ENCODE measurements around the gene MANF.

Gene MANF

DNA sequence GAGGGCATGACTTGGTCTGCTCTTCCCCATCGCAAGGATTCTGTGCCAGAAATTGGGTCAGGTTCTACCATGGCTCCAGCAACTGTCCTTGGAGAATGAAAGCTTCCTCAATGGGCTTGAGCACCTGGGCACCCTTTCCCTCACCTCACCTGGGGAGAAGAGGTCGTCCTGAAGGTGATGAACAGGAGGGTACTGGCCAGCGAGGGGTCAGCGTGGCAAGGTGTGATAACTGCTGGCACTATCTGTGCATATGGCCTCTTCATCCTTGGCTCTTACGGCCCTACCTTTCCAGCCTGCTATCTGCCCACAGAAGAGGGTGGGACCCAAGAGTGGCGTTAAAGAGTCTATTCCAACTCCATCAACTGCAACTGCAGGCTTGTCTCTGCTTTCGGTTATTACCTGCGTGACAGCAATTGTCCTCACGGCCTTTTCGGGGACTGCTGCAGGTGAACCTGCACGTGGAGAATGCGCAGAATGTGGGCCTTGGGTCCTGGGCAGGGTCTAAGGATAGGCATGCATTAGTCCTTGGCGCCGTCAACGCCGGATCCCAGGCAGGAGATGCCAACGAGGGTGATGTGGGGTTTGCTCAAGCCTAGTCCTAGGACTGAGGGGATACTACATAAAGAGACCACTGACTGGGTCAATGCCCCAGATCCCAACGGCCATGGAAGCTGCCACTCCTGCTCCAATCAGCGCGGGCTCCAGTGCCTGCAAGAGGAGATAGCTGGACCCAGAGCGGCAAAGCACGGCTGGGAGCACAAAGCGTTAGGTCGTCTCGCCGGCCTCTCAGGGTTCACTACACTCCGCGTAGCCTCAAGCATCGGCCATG lies 5.4 kb downstream of the MANF start:
- DNase-seq (ENCODE audit: low read depth), result peak; percentile 80

GRCh38 chr3:51391075-51391565 lies 6.0 kb downstream of the MANF start, which contains the start of gene RBM15B:
RBM15B (plus strand) TSS chr3:51391285; CDS start chr3:51391400, 115 bp downstream.
- DNase-seq (ENCODE audit: low read depth), result no peak

DNA sequence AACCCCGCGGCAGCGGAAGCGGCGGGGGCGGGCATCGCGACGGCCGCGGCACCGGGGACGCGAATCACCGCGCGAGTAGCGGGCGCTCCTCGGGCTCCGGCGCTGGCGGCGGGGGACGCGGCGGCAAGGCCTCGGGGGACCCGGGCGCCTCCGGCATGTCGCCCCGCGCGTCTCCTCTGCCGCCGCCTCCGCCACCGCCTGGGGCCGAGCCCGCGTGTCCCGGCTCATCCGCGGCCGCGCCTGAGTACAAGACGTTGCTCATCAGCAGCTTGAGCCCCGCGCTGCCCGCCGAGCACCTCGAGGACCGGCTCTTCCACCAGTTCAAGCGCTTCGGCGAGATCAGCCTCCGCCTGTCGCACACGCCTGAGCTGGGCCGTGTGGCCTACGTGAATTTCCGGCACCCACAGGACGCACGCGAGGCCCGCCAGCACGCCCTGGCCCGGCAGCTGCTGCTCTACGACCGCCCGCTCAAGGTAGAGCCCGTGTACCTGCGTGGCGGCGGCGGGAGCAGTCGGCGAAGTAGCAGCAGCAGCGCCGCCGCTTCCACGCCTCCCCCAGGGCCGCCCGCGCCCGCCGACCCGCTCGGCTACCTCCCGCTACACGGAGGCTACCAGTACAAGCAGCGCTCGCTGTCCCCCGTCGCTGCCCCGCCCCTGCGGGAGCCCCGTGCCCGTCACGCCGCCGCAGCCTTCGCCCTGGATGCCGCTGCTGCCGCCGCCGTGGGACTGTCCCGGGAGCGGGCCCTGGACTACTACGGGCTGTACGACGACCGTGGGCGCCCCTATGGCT lies 6.7 kb downstream of the MANF start:
- no peak for DNase-seq (ENCODE audit: low read depth)

DNA sequence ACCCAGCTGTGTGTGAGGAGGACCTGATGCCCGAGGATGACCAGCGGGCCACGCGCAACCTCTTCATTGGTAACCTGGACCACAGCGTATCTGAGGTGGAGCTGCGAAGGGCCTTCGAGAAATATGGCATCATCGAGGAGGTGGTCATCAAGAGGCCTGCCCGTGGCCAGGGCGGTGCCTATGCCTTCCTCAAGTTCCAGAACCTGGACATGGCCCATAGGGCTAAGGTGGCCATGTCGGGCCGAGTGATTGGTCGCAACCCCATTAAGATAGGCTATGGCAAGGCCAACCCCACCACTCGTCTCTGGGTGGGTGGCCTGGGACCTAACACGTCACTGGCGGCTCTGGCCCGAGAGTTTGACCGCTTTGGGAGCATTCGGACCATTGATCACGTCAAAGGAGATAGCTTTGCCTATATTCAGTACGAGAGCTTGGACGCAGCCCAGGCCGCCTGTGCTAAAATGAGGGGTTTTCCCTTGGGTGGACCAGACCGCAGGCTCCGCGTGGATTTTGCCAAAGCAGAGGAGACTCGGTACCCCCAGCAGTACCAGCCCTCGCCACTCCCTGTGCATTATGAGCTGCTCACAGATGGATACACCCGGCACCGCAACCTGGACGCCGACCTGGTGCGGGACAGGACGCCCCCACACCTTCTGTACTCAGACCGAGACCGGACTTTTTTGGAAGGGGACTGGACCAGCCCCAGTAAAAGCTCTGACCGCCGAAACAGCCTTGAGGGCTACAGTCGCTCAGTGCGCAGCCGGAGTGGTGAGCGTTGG lies 7.5 kb downstream of the MANF start:
- DNase-seq (ENCODE audit: low read depth), result no peak

DNA sequence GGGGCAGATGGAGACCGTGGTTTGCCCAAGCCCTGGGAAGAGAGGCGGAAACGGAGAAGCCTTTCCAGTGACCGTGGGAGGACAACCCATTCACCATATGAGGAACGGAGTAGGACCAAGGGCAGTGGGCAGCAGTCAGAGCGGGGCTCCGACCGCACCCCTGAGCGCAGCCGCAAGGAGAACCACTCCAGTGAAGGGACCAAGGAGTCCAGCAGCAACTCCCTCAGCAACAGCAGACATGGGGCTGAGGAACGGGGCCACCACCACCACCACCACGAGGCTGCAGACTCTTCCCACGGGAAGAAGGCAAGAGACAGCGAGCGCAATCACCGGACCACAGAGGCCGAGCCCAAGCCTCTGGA lies 8.0 kb downstream of the MANF start:
- DNase-seq (ENCODE audit: low read depth), result no peak

- no peak for DNase-seq (ENCODE audit: low read depth)
These were observed 8.5 kb downstream of the MANF start for GRCh38 chr3:51393564-51393963.

DNA sequence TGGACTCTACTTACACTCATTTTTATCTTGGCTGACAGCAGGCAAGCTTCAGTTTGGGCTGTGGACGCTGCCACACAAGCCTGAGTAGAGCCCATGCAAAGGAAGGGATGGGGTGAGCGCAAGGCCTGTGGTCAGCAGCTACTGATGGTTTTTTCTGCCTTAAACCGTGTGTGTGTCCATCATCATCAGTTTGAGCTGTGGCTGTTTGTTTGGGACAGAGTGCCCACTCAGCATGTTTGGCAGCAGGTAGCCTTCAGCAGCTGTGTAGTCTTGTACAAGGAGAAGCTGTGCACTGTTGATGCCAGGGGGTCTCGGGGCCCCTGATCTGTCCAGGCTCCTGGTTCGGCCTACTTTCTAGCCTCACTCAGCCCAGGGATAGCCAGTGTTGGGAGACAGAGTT lies 9.4 kb downstream of the MANF start:
- DNase-seq (ENCODE audit: low read depth), result no peak

- no peak for DNase-seq (ENCODE audit: low read depth)
These were observed 10.6 kb downstream of the MANF start for GRCh38 chr3:51395493-51396213.

DNA sequence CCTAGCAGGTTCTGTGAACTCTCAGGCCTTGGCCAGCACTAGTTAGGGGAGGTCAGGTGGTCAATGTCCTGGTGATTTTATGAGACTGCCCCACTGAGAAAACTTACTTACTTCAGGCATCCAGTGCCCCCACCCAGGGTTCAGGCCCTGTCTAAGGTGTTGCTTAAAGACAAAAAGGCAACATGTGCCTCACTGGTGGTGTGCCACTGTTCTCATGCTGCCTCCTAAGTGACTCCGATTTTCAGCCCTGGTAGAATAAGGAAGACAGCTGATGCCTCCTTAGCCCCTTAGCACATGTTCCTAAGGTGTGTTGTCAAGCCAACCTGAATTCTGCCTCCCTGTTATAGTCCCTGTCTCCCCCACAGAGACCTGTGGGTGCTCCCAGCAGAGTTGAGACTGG lies 11.3 kb downstream of the MANF start:
- DNase-seq (ENCODE audit: low read depth), result no peak

DNA sequence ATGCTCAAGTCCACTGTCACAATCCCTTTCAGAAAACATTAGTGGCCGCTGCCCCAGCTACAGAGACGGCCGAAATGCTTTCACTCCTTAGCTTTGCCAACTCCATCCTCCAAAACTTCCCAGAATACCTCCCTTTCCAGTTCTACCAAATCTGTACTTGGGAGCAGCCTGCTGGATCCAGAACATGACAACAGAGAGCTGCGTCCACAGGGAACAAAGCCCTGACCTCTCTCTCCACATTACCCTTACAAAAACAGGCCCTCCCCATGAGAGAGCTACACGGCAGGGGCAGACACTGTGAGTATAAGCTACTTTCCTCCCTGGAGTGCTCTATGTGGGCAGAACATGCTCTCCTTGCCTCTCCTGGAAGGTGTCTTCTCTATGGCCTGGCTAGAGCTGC lies 12.3 kb downstream of the MANF start:
- DNase-seq (ENCODE audit: low read depth), result no peak

DNA sequence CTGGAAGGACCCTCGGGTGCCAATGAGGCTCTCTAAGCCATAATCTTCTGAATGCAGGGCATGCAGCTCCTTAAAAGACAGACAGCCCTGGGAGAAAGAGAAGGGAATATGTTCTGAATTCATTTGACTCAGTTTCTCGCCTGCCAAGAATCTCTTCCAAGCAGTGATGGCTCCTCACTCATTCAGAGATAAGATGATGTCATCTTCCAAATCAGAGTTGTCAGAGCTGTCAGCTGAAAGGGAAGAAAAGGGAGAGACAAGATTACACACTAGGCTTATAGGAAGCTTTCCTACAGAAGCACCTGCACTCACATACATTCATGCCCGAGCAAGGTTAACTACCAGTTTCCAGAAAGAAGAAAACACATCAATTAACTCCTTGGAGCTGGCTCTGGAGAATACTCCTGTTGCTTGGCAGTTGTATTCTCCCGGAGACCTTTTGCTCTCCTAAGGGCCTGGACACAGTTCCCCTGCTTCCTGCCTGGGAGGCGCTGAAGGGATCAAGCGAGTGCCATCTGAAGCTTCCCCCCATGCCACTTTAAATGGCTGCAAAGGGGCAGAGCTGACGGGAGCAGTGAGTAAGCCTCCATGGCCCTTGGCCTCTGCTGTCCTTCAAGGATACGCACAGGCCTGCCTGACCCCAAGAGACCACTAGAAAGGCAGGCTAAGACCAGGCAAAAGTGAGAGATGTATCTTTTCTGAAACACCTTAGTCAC lies 13.7 kb downstream of the MANF start:
- no peak for DNase-seq (ENCODE audit: low read depth)

- no peak for DNase-seq (ENCODE audit: low read depth)
These were observed 15.1 kb downstream of the MANF start for GRCh38 chr3:51400166-51400565.

DNA sequence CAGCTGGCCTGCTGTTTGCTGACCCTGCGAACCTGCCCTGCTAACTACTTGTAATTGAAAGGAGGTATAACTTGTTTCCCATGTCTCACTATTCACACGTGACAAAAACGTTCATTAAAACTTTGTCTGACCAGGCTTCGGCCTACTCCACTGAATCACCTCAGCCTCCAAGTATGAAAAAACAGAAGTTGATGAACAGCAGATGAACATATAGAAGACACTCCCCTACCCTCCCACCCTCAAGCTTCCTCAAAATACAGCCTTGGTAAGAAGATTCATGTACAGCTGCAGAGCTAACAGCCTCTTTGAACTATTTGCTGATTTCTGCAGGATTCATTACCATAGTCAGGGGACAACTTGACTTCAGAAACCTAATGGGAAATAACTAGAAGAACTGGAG lies 16.6 kb downstream of the MANF start:
- DNase-seq (ENCODE audit: low read depth), result no peak

GRCh38 chr3:51403675-51404074 lies 18.6 kb downstream of the MANF start:
- no peak for DNase-seq (ENCODE audit: low read depth)

GRCh38 chr3:51408021-51408420 lies 22.9 kb downstream of the MANF start:
- no peak for DNase-seq (ENCODE audit: low read depth)

- DNase-seq (ENCODE audit: low read depth), result no peak
These were observed 23.7 kb downstream of the MANF start for GRCh38 chr3:51408813-51409212.

DNA sequence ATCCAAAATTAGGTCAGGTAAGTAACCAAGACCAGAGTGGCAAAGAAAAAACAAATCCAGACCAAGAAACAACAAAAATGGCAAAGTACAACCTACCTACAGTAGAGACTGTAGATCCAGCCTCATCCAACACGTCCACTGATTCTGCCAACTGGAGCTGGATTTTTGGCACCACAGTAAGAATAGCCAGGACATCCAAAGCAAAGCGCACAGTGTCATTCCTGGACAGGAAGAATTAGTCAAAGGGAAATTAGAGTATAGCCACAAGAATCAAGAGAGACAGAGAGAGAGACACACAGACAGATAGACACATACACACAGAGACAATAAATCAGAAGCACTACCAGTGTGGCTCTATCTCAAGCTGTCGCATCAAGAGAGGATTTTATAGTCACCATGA lies 37.1 kb downstream of the MANF start:
- DNase-seq (ENCODE audit: low read depth), result no peak

- no peak for DNase-seq (ENCODE audit: low read depth)
These were observed 41.8 kb downstream of the MANF start for GRCh38 chr3:51426921-51427320.

- no peak for DNase-seq (ENCODE audit: low read depth)
These were observed 44.0 kb downstream of the MANF start for GRCh38 chr3:51429138-51429537.

- no peak for DNase-seq (ENCODE audit: low read depth)
These were observed 49.0 kb downstream of the MANF start for GRCh38 chr3:51434110-51434509.

- peak; percentile 11 for DNase-seq (ENCODE audit: low read depth)
These were observed 49.7 kb downstream of the MANF start for GRCh38 chr3:51434746-51435327.

Measured in HS-27A (cell line).